Pancreas (tissue), 10 donors: ENCODE data around the gene WHRN. TPM values are rescaled to one million over a fixed set of nuclear protein-coding genes. Genes with fewer than 3 reads are reported as not detected.

Source experiments
- ATAC-seq, 4 donors: fragments of 200-7000 bp; cut with Tn5 transposase; one replicate each; pipeline versions ENCODE4 v1.8.0 to v1.9.1; 2020; ENCODE audit warnings: mild to moderate bottlenecking in 4 of 4, moderate library complexity in 4 of 4
- DNase-seq, 6 donors: peaks; one replicate each; pipeline ENCODE4 v3.0.0-alpha.2; 2020
- FAIRE-seq: peaks from 2 replicates; lab custom pipeline; 2012; peaks lifted over from hg19 to GRCh38; lab: Jason Lieb, UNC
- H3K27ac ChIP-seq, 4 donors: fragments of 200-600 bp; sonication (generic); 1 replicate in 3 of 4; 2 replicates in 1 of 4; pipeline versions ENCODE4 v1.5.0 to v1.8.0; 2020
- H3K27me3 ChIP-seq, 4 donors: fragments of 200-600 bp; one replicate each; pipeline ENCODE4 v1.8.0; 2021
- H3K36me3 ChIP-seq, 3 donors: fragments of 200-600 bp; sonication (generic) in 1 of 3; one replicate each; pipeline versions ENCODE4 v1.5.0 to v1.8.0; 2020 to 2021
- H3K4me1 ChIP-seq, 3 donors: fragments of 200-600 bp; one replicate each; pipeline ENCODE4 v1.8.0; 2021
- H3K4me3 ChIP-seq, 4 donors: fragments of 200-600 bp; sonication (generic) in 2 of 4; one replicate each; pipeline versions ENCODE4 v1.5.0 to v1.8.0; 2020 to 2021
- H3K9me3 ChIP-seq, 4 donors: fragments of 200-600 bp; one replicate each; pipeline ENCODE4 v1.8.0; 2021
- CTCF ChIP-seq, 4 donors: fragments of 200-600 bp; sonication (generic) in 3 of 4; IDR thresholded peaks; one replicate each; pipeline versions ENCODE4 v1.5.0 to v1.8.0; 2021; ENCODE audit warnings: antibody characterized with exemption in 4 of 4
- WGBS, 2 donors: extraction: QIAGEN DNeasy Blood & Tissue Kit; methylation state at CpG; one replicate each; pipeline ENCODE4 v1.1.7; 2013; 5-methylcytosine and 5-hydroxymethylcytosine counted together
- intact Hi-C, 3 donors: fragments of 100-400 bp; cut with DNase I; formaldehyde crosslinking; loops; one replicate each; pipeline versions ENCODE4 v1.11.1 to v1.14.2; 2022
- polyA plus RNA-seq, 2 donors: library from polyadenylated mRNA; stranded (reverse); fragments of 200-250 nt; gene quantifications; one replicate each; pipeline ENCODE4 v1.2.3, GENCODE V29; 2013
- total RNA-seq, 6 donors: library from RNA; stranded (reverse); fragmentation: NEBNext Ultra II Directional in 4 of 6; extraction: Animal tissue kit (Norgen Biotek cat#: 25700) in 4 of 6; gene quantifications; one replicate each; pipeline versions ENCODE4 v1.2.1 to v1.2.4, GENCODE V29; 2021 to 2023
- donor health status: healthy with polysubstance abuse.
- donor health status: DM: no; HTN: no; CAD: no; lungs with moderate emphysema.
- donor health status: DM: no; HTN: no; CAD: no.
- donor health status: control.
- donor health status: control.
- donor health status: Bipolar disorder and iron deficiency.
- donor health status: DM: yes; HTN: yes; CAD: no.
- donor health status: DM: no; HTN: no; CAD: no.
- donor health status: DM: no; HTN: no; CAD: no.
- donor health status: DM: yes; HTN: yes; CAD: no.

The WHRN gene
- total and polyA plus RNA-seq, 8 donors, result 6.7 to 32.2 (median 8.6) TPM

GRCh38 chr9:114477642-114478041 is 27.6 kb downstream of the WHRN start:
- ATAC-seq, result no peak
- 89 to 90% methylated on average over 3 of the region's 3 CpGs for WGBS, 2 donors
- no peak for FAIRE-seq

GRCh38 chr9:114476891-114477469 is 28.3 kb downstream of the WHRN start:
- Histone ChIP-seq H3K27me3 (no peaks in the 10 kb centered on the region), H3K4me3 (no peak overlapping the region), H3K4me1 (peaks cover 7 to 11% (median 9%) of the 10 kb centered on the region in 3 donors), H3K27ac (peak overlapping the region in 1 of 4 donors; percentile 3), H3K36me3 (no peaks in the 10 kb centered on the region), H3K9me3 (no peaks in the 10 kb centered on the region)
- FAIRE-seq, result no peak
- ATAC-seq, result peak; percentile 66 to 93 (median 90)
- DNase-seq, result peak; percentile 53 to 81 (median 64)
- 16 to 20% methylated on average over 9 of the region's 9 CpGs for WGBS, 2 donors
- intact Hi-C loops, result no loop called here
- TF ChIP-seq CTCF (IDR thresholded peaks at IDR 0.05), result no peak

More at GRCh38 chr9:114477642-114478041, 27.6 kb downstream of the WHRN start:
- H3K36me3 ChIP-seq, result no peaks in the 10 kb centered on the region
- H3K4me1 ChIP-seq, result peaks cover 7 to 11% (median 9%) of the 10 kb centered on the region in 3 donors
- no peak overlapping the region for H3K27ac ChIP-seq
- no peak overlapping the region for H3K4me3 ChIP-seq
- intact Hi-C loops, result no loop called here
- no peaks in the 10 kb centered on the region for H3K9me3 ChIP-seq
- DNase-seq, result no peak
- TF ChIP-seq CTCF (IDR thresholded peaks at IDR 0.05), result no peak
- no peaks in the 10 kb centered on the region for H3K27me3 ChIP-seq

GRCh38 chr9:114475412-114476135 is 29.7 kb downstream of the WHRN start:
- intact Hi-C loops, result no loop called here
- H3K9me3 ChIP-seq, result no peaks in the 10 kb centered on the region
- no peak for FAIRE-seq

GRCh38 chr9:114474425-114474824 is 30.8 kb downstream of the WHRN start:
- Histone ChIP-seq H3K27me3 (no peaks in the 10 kb centered on the region), H3K27ac (no peak overlapping the region), H3K4me1 (peaks cover 7 to 11% (median 9%) of the 10 kb centered on the region in 3 donors), H3K9me3 (no peaks in the 10 kb centered on the region), H3K4me3 (no peak overlapping the region), H3K36me3 (no peaks in the 10 kb centered on the region)
- FAIRE-seq, result no peak
- no peak for ATAC-seq
- TF ChIP-seq CTCF (IDR thresholded peaks at IDR 0.05), result no peak
- WGBS, 2 donors, result 91 to 100% methylated on average over 1 of the region's 1 CpG
- intact Hi-C loops, result no loop called here
- no peak for DNase-seq

More at GRCh38 chr9:114475412-114476135, 29.7 kb downstream of the WHRN start:
- DNase-seq, result peak in 1 of 6 donors; percentile 13
- no peak for ATAC-seq
- no peaks in the 10 kb centered on the region for H3K36me3 ChIP-seq
- H3K27ac ChIP-seq, result no peak overlapping the region
- WGBS, 2 donors, result 63 to 66% methylated on average over 8 of the region's 8 CpGs
- no peak overlapping the region for H3K4me3 ChIP-seq
- TF ChIP-seq CTCF (IDR thresholded peaks at IDR 0.05), result no peak
- H3K27me3 ChIP-seq, result no peaks in the 10 kb centered on the region
- peaks cover 7 to 11% (median 9%) of the 10 kb centered on the region in 3 donors for H3K4me1 ChIP-seq

GRCh38 chr9:114473447-114473801 is 31.8 kb downstream of the WHRN start:
- H3K9me3 ChIP-seq, result no peaks in the 10 kb centered on the region
- no peak overlapping the region for H3K4me3 ChIP-seq
- DNase-seq, result no peak
- peaks cover 7 to 11% (median 9%) of the 10 kb centered on the region in 3 donors for H3K4me1 ChIP-seq
- no peaks in the 10 kb centered on the region for H3K36me3 ChIP-seq
- no peak for TF ChIP-seq CTCF (IDR thresholded peaks at IDR 0.05)
- FAIRE-seq, result no peak
- intact Hi-C loops, result no loop called here
- no peak overlapping the region for H3K27ac ChIP-seq
- WGBS, 2 donors, result 90 to 91% methylated on average over 3 of the region's 3 CpGs
- H3K27me3 ChIP-seq, result no peaks in the 10 kb centered on the region
- ATAC-seq, result no peak
